NOMO-1 (cell line): ENCODE data around the gene MEMO1.
"Not testable (repeated sequence)": the region's sequence is repeated elsewhere in the genome, so short reads cannot be mapped to it uniquely, and the experiment has no call there.

Experiments
- DNase-seq, 2 experiments: peaks; one replicate each; lab custom pipeline; 2025; ENCODE audit not compliant: unreplicated experiment in 2 of 2; lab: John Stamatoyannopoulos, UW

Gene MEMO1

DNA sequence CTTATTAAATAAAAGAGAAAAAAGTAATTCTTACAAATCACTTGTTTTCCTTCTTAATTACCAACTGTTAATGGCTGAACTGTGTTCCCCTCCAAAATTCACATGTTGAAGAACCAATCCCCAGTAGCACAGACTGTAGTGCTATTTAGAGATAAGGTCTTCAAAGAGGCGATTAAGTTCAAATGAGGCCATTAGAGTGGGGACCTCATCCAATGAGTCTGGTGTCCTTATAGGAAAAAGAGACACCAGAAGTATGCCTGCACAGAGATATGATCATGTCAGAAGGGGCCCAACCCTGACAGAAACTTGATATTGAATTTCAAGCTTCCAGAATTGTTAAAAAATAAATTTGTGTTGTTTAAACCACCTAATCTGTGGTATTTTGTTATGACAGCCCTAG, 89.8 kb downstream of the MEMO1 start:
- DNase-seq = no peak

- no peak for DNase-seq
These were observed 91.3 kb downstream of the MEMO1 start for GRCh38 chr2:31919499-31919898.

GRCh38 chr2:31909661-31910060, 101.1 kb downstream of the MEMO1 start:
- no peak for DNase-seq

DNA sequence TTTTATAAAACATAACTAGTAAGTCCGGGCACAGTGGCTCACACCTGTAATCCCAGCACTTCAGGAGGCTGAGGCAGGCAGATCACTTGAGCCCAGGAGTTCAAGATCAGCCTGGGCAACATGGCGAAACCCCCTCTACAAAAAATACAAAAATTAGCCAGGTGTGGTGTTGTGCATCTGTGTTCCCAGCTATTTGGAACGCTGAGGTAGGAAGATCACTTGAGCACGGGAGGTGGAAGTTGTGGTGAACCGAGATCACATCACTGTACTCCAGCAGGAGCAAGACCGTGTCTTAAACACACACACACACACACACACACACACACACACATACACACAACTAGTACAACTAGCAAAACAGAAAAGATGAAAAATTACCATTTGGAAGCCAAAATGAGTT, 103.3 kb downstream of the MEMO1 start:
- not testable (repeated sequence) for DNase-seq

DNA sequence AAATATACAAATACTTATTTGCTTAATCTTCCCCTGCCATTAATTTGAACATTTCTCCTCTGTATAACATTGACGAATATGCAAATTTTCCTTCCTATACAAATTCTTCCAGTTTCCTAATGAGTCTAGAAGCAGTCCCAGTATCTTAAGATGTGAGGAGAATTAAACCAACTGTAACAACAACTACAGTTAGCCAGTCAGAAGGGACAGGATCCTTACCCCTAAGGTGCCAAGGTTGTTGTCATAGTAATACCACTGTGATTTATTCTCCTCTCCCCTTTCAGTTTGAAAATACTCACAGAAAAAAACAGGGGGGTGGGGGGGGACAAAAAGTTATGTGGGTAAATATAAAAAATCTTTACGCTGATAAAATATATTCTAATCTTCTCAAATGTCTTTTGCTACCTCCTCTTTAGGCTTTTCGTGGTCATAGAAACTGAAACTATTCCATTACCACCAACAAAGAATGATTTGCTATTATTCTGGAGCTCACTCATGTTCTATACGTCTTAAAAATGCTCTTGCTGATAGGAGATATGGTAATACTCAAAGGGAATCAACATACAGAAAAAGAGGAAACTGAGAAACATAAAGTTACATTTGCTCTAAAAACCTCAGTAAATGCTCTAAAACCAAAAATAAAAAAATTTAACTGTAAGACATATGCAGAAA, 107.6 kb downstream of the MEMO1 start:
- peak in 1 of 2 experiments; percentile 11 for DNase-seq

DNA sequence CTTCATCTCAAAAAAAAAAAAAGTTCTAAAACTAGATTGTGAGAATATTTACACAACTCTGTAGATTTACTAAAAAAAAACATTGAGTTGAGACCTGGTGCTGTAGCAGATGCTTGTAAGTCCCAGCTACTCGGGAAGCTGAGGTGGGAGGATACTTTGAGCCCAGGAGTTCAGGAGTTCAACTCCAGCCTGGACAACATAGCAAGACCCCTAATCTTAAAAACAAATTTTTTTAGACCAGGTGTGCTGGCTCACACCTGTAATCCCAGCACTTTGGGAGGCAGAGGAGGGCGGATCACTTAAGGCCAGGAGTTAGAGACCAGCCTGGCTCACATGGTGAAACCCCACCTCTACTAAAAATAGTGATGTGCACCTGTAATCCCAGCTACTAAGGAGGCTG, 108.9 kb downstream of the MEMO1 start:
- DNase-seq = no peak

DNA sequence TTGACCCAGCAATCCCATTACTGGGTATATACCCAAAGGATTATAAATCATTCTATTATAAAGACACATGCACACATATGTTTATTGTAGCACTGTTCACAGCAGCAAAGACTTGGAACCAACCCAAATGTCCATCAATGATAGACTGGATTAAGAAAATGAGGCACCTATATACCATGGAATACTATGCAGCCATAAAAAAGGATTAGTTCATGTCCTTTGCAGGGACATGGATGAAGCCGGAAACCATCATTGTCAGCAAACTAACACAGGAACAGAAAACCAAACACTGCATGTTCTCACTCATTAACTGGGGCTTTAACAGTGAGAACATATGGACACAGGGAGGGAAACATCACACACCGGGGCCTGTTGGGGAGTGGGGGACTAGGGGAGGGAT, 110.7 kb downstream of the MEMO1 start:
- DNase-seq = not testable (repeated sequence)

- DNase-seq = not testable (repeated sequence)
These were observed 112.5 kb downstream of the MEMO1 start for GRCh38 chr2:31898346-31898745.

GRCh38 chr2:31897340-31897739, 113.5 kb downstream of the MEMO1 start:
- not testable (repeated sequence) for DNase-seq

DNA sequence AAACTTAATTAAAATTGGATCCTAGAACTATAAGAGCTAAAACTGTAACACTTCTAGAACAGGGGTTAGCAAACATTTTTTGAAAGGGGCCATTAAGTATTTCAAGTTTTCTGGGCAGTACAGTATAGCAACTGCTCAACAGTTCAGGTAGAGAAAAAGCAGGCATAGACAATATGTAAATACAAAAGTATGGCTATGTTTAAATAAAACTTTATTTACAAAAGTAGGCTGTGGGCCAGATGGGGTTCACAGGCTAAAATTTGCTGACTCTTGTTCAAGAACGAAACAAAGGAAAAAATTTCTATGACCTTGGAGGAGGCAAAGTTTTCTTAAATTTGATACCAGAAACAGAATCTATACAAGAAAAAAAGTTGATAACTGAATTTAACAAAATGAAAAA, 114.5 kb downstream of the MEMO1 start:
- DNase-seq = no peak

GRCh38 chr2:31894656-31895055, 116.2 kb downstream of the MEMO1 start:
- no peak for DNase-seq

DNA sequence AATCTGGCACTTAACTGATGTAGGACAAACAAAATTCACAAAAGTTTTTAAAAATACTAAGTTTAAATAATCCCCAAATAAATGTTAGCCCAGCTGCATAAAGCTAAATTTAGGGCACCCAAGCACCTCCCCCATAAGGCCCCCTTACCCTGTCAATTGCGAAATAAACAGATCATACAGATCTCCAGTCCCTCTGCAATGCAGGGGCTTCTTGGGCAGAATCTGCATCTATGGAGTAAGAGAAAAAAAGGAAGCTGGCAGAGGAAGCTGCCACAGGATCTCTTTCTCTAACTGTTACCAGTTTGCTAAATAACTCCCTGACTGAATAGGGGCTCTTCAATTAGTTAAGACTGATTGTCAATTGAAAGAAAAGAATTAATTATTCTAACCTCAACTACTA, 117.7 kb downstream of the MEMO1 start:
- DNase-seq = peak; percentile 87 to 91

- peak in 1 of 2 experiments; percentile 21 for DNase-seq
These were observed 121.8 kb downstream of the MEMO1 start for GRCh38 chr2:31889044-31889443.

DNA sequence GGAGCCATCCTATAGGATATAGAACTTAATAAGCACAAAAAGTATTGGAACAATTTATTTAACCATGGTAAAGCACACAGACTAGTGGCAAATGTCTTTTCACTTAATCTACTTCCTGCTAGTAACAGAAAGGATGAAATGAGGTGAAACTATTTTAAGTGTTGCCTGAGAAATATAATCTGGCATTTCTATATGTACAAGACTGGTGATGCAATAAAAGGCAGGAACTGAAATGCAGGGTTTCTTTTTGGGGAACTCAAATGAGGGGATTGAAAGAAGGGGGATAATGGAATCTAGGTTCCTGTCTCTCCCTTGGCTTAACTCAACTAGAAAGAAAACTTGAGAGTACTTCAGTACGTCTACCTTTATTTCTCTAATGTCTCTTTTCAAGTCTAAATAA, 122.3 kb downstream of the MEMO1 start:
- DNase-seq = peak; percentile 36 to 81

DNA sequence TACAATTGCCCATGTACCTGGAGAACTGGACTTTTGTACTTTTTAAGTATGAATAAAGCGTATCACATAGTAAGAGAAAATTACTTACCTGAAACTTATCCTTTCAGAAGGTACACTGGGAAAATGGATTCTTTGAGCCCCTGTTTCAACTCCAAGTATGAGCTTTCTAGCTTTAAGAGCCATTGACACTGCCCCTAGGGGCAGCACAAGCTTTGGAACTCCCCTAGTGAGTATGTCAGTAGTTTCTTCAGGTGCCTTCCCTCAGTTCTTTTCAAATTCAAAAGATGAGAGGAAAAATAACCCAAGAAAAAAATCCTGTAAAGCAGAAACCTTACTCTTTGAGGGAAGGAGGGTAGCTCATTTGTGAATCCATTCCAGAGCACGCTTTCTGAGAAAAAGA, 124.1 kb downstream of the MEMO1 start:
- DNase-seq = peak in 1 of 2 experiments; percentile 12

- no peak for DNase-seq
These were observed 133.8 kb downstream of the MEMO1 start for GRCh38 chr2:31877008-31877407.

- no peak for DNase-seq
These were observed 136.7 kb downstream of the MEMO1 start for GRCh38 chr2:31874071-31874470.

GRCh38 chr2:31865215-31865614, 145.6 kb downstream of the MEMO1 start:
- no peak for DNase-seq

DNA sequence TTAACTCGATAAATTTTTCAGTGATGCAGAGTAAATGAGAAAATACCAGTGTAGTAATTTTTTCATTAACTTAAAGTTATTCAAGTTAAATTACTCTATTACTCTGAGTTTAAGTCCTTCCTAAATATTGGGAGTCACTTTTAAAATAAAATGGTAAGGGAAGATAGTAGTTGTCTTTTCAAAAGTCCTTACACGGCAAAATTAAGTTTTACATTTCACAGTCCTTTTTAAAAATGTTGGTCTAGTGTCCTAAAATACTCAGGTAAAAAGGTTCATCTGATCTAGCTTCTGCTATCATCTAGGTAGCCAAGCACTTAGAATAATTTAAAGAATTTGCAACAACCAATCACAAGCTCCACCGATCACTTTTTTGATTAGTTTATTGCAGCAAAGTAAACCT, 146.9 kb downstream of the MEMO1 start:
- DNase-seq = no peak

- not testable (repeated sequence) for DNase-seq
These were observed 147.7 kb downstream of the MEMO1 start for GRCh38 chr2:31863015-31863656.

DNA sequence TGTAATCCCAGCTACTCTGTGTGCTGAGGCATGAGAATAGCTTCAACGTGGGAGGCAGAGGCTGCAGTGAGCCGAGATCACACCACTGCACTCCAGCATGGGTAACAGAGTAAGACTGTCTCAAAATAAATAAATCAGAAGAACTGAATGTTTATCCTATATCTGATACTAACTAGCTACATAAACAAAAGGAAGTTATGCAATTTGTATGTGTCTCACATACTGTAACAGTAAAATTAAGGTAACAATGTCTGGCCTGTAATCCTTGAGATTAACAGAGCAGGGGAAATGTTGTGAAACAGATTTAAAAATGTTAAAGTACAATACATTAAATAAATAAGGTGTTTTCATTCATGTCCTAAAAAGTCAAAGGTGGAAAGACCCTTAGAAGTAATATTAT, 150.8 kb downstream of the MEMO1 start:
- no peak for DNase-seq

DNA sequence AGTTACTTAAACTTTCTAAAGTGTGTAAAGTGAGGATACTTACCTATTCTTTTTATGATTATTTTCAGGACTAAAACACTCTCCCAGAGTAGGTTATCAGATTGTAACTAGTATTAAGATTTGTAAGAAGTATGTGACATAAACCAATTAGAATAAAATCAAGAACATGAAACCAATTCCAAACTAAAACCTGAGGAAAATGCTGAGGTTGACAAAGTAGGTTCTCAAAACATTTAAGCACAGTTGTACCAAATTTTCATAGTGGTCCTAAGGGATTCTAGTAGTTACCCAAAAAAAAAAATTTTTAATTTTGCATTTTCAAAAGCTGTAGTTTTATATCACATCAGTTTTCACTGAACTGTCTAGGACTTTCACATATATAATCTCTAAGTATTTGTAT, 157.3 kb downstream of the MEMO1 start:
- no peak for DNase-seq

DNA sequence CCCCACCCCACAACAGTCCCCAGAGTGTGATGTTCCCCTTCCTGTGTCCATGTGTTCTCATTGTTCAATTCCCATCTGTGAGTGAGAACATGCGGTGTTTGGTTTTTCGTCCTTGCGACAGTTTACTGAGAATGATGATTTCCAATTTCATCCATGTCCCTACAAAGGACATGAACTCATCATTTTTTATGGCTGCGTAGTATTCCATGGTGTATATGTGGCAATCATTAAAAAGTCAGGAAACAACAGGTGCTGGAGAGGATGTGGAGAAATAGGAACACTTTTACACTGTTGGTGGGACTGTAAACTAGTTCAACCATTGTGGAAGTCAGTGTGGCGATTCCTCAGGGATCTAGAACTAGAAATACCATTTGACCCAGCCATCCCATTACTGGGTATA, 168.7 kb downstream of the MEMO1 start:
- not testable (repeated sequence) for DNase-seq
